ENCODE measurements around the gene SCCPDH. TPM values are rescaled to one million over a fixed set of nuclear protein-coding genes. Genes with fewer than 3 reads are reported as not detected.

SCCPDH gene
- total RNA-seq, 2 donors from 2014 or later = 25.1 to 28.9 TPM

DNA sequence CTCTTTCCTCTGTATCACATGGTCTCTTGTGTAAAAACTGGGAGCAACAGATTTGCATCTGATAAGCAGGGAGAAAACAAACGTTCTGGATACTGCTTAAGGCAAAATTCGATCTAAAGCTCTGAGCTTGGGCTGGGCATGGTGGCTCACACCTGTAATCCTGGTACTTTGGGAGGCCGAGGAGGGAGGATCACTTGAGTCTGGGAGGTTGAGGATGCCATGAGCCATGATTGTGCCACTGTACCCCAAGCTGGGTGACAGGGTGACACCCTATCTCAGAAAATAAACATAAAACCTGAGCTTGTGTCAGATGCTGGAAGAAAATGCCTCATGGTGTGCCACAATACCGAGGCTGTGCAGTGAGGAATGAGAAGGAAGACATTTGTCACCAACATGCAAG is 73.9 kb downstream of the SCCPDH start:
- peaks cover 1% of the 10 kb centered on the region for H3K27me3 Mint-ChIP-seq (ENCODE audit: insufficient read depth)

GRCh38 chr1:246798606-246799496 is 74.6 kb downstream of the SCCPDH start:
- 64 to 72% methylated on average over 5 to 22 of the region's 22 CpGs for WGBS, 2 experiments (ENCODE audit: insufficient coverage in 1 of 2, insufficient read length in 1 of 2)
- no peaks in the 10 kb centered on the region for H3K4me1 ChIP-seq (ENCODE audit: control insufficient read depth, insufficient read depth, low read length)
- peaks cover 28% of the 10 kb centered on the region for H3K4me1 Mint-ChIP-seq
- no peaks in the 10 kb centered on the region for H3K27me3 ChIP-seq (ENCODE audit: control insufficient read depth, insufficient read depth, low read length, poor library complexity, severe bottlenecking)
- H3K4me3 ChIP-seq (ENCODE audit: low read length) = no peak overlapping the region
- no peak overlapping the region for H3K9ac ChIP-seq (ENCODE audit: extremely low read depth, low read length, poor library complexity, severe bottlenecking)
- H3K27ac Mint-ChIP-seq = no peak overlapping the region
- no peaks in the 10 kb centered on the region for H3K36me3 Mint-ChIP-seq (ENCODE audit: low read depth)
- H3K9me3 ChIP-seq (ENCODE audit: control insufficient read depth, low read length) = no peaks in the 10 kb centered on the region
- no peak overlapping the region for H3K27ac ChIP-seq (ENCODE audit: low read depth, low read length)
- no peak overlapping the region for H3K4me3 Mint-ChIP-seq
- no peaks in the 10 kb centered on the region for H3K36me3 ChIP-seq (ENCODE audit: control insufficient read depth, insufficient read depth, low read length)
- H3K9me3 Mint-ChIP-seq = no peaks in the 10 kb centered on the region
- peak; percentile 68 for DNase-seq
- TF ChIP-seq, protein P1, sequence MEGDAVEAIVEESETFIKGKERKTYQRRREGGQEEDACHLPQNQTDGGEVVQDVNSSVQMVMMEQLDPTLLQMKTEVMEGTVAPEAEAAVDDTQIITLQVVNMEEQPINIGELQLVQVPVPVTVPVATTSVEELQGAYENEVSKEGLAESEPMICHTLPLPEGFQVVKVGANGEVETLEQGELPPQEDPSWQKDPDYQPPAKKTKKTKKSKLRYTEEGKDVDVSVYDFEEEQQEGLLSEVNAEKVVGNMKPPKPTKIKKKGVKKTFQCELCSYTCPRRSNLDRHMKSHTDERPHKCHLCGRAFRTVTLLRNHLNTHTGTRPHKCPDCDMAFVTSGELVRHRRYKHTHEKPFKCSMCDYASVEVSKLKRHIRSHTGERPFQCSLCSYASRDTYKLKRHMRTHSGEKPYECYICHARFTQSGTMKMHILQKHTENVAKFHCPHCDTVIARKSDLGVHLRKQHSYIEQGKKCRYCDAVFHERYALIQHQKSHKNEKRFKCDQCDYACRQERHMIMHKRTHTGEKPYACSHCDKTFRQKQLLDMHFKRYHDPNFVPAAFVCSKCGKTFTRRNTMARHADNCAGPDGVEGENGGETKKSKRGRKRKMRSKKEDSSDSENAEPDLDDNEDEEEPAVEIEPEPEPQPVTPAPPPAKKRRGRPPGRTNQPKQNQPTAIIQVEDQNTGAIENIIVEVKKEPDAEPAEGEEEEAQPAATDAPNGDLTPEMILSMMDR (conservative IDR thresholded peaks at IDR 0.05) = no peak
- peaks cover 1% of the 10 kb centered on the region for H3K27me3 Mint-ChIP-seq (ENCODE audit: insufficient read depth)

More for the DNA sequence above, 73.9 kb downstream of the SCCPDH start:
- Histone ChIP-seq H3K4me3 (ENCODE audit: low read length) (no peak overlapping the region), H3K36me3 (ENCODE audit: control insufficient read depth, insufficient read depth, low read length) (no peaks in the 10 kb centered on the region), H3K27ac (ENCODE audit: low read depth, low read length) (no peak overlapping the region), H3K9ac (ENCODE audit: extremely low read depth, low read length, poor library complexity, severe bottlenecking) (no peak overlapping the region), H3K4me1 (ENCODE audit: control insufficient read depth, insufficient read depth, low read length) (no peaks in the 10 kb centered on the region), H3K27me3 (ENCODE audit: control insufficient read depth, insufficient read depth, low read length, poor library complexity, severe bottlenecking) (no peaks in the 10 kb centered on the region), H3K9me3 (ENCODE audit: control insufficient read depth, low read length) (no peaks in the 10 kb centered on the region)
- TF ChIP-seq, protein P1 (conservative IDR thresholded peaks at IDR 0.05) = no peak
- no peaks in the 10 kb centered on the region for H3K36me3 Mint-ChIP-seq (ENCODE audit: low read depth)
- H3K4me1 Mint-ChIP-seq = peaks cover 34% of the 10 kb centered on the region
- no peaks in the 10 kb centered on the region for H3K9me3 Mint-ChIP-seq
- H3K4me3 Mint-ChIP-seq = no peak overlapping the region
- DNase-seq = no peak
- H3K27ac Mint-ChIP-seq = no peak overlapping the region
- WGBS, 2 experiments (ENCODE audit: insufficient coverage in 1 of 2, insufficient read length in 1 of 2) = 88% methylated on average over 4 of the region's 4 CpGs

GRCh38 chr1:246800356-246800755 is 76.1 kb downstream of the SCCPDH start:
- Mint-ChIP-seq H3K36me3 (ENCODE audit: low read depth) (no peaks in the 10 kb centered on the region), H3K9me3 (no peaks in the 10 kb centered on the region), H3K4me3 (no peak overlapping the region), H3K27ac (no peak overlapping the region), H3K27me3 (ENCODE audit: insufficient read depth) (no peaks in the 10 kb centered on the region), H3K4me1 (peaks cover 19% of the 10 kb centered on the region)
- no peaks in the 10 kb centered on the region for H3K9me3 ChIP-seq (ENCODE audit: control insufficient read depth, low read length)
- no peak overlapping the region for H3K9ac ChIP-seq (ENCODE audit: extremely low read depth, low read length, poor library complexity, severe bottlenecking)
- H3K27ac ChIP-seq (ENCODE audit: low read depth, low read length) = no peak overlapping the region
- DNase-seq = peak; percentile 11
- H3K27me3 ChIP-seq (ENCODE audit: control insufficient read depth, insufficient read depth, low read length, poor library complexity, severe bottlenecking) = no peaks in the 10 kb centered on the region
- WGBS, 2 experiments (ENCODE audit: insufficient coverage in 1 of 2, insufficient read length in 1 of 2) = 94% methylated on average over 3 of the region's 3 CpGs; no CpG with 5 or more reads in 1 of the 2 experiments
- H3K4me3 ChIP-seq (ENCODE audit: low read length) = no peak overlapping the region
- no peaks in the 10 kb centered on the region for H3K36me3 ChIP-seq (ENCODE audit: control insufficient read depth, insufficient read depth, low read length)
- no peaks in the 10 kb centered on the region for H3K4me1 ChIP-seq (ENCODE audit: control insufficient read depth, insufficient read depth, low read length)
- TF ChIP-seq, protein P1 (conservative IDR thresholded peaks at IDR 0.05) = no peak

Data from endodermal cell (in vitro differentiated cells).